ENCODE measurements around the gene HDDC2.

Gene HDDC2

DNA sequence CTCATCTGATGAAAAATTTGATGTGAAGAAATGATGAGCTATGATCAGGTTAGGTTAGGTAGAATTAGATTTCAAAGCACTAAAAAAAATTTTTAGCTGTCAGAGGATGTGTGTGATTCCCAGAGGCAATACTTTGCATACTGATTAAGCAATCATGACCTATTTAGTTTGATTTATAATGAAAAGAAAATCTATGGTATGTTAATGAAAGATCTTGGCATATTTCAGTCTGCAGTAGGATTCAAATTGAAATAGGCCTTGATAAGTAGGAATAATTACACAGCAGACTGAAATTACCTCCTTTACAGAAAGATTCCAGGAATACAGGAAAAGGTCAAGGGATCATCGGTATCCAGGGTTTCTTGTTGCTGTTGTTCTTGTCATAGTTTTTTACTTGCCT, 69.3 kb downstream of the HDDC2 start:
- no peak for DNase-seq

- DNase-seq: no peak
Observed at GRCh38 chr6:125231574-125232343, 70.0 kb downstream of the HDDC2 start.

- no peak for DNase-seq
Observed at GRCh38 chr6:125231133-125231532, 70.6 kb downstream of the HDDC2 start.

- no peak for DNase-seq
Observed at GRCh38 chr6:125230674-125231073, 71.1 kb downstream of the HDDC2 start.

DNA sequence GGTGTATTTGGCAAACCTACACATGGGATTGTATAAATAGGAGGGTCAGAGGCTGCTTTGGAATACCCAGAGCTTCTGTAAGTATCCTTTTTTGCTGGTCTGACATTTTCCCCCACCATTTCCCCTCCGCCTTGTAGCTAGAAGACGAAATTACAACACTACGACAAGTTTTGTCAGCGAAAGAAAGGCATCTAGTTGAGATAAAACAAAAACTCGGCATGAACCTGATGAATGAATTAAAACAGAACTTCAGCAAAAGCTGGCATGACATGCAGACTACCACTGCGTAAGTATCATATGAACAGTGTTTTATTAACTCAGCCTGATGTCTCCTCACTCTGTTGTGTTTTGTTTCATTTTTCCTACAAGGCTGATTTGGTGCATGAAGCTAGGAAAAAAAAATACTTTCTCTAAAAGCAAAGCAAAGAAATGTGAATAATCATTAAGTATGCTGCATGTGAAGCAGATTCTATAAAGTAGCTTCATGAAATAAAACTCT, 72.7 kb downstream of the HDDC2 start:
- no peak for DNase-seq

- DNase-seq: no peak
Observed at GRCh38 chr6:125227244-125227643, 74.5 kb downstream of the HDDC2 start.
